NCI-H748 (cell line): Measurements from ENCODE around the gene FAM193B.

Experiments used
- DNase-seq: peaks from one replicate; lab custom pipeline; 2025; ENCODE audit not compliant: unreplicated experiment; lab: John Stamatoyannopoulos, UW

The FAM193B gene

DNA sequence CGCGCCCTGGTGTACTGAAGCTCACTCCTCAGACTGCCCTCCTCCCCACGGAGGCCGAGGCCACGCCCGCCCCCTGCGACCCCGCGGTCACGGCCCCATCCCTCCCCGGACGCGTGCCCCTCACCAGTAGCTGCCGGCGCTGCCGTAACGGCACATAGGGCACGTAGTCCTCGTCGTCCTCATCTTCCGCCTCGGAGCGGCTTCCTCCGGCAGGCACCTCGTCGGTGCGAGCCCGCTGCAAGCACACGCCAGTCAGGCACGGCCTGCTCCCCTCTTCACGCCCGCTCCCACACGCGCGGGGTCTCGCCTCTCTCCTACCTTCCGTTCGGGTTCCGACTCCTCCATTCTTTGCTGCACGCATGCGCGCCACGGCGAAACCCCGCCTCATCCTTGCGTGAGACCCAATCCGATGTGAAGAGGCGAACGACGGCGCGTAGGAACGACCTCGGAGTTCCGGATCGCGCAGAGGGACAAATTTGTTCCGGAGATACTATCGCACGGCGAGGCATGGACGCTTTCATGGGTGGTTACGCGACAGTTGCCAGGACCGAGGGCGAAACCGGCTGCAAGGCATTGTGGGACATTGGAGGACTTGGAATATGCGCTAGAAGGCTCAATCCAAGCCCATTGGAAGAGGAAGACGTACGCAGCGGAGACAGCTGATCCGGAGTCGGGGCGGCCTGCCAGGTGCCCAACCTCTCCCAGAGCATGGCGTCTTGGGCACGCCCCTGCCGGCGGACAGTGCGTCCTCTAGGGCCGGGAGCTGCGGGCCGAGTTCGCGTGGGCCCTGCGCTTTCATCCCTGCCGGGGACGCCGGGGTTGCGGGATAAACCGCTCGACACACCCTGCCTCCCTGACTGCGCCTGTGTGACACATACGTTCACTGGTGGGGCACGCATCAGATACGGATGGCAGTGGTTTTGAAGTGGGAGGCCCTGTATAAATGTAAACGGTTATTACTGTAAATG is 37.5 kb downstream of the FAM193B start, which contains the start of gene DDX41:
DDX41 (minus strand) TSS at position 361 of the 968 bp plus-strand sequence; CDS start at position 345, 16 bp downstream.
- peak; percentile 99 for DNase-seq

GRCh38 chr5:177515580-177515979 is 38.8 kb downstream of the FAM193B start:
- no peak for DNase-seq

DNA sequence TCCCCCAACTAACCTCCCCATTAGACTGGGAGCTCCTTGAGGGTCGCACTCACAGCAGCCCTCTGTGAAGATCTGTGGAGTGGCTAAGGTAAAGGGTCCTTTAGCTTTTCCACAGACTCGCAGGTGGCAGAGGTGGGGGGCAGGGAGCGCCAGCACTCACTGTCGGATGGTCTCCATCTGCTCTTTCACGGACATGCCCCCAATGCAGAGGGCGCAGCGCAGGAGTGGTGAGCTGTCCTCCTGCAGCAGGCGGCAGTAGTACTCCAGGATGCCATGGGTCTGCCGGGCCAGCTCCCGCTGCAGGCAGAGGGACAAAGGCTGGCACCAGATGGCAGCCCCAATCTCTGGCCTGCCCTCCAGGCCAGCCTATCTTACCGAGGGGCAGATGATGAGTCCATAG is 39.8 kb downstream of the FAM193B start:
- DNase-seq: no peak

DNA sequence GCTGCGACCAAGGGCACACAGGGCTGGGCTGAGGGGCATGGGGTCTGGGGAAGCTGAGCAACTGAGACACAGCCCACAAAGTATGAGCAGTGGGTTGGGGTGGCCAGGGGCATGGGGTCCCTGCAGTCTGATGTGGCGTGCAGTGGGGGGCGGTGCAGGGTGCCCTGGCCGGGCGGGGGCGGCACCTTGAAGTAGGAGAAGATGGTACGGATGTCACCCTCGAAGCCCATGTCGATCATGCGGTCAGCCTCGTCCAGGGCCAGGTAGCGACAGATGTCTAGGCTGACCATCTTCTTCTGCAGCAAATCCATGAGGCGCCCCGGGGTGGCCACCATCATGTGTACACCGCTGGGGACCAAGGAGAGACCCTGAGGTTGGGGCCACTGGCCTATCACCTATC is 40.9 kb downstream of the FAM193B start:
- DNase-seq: no peak

DNA sequence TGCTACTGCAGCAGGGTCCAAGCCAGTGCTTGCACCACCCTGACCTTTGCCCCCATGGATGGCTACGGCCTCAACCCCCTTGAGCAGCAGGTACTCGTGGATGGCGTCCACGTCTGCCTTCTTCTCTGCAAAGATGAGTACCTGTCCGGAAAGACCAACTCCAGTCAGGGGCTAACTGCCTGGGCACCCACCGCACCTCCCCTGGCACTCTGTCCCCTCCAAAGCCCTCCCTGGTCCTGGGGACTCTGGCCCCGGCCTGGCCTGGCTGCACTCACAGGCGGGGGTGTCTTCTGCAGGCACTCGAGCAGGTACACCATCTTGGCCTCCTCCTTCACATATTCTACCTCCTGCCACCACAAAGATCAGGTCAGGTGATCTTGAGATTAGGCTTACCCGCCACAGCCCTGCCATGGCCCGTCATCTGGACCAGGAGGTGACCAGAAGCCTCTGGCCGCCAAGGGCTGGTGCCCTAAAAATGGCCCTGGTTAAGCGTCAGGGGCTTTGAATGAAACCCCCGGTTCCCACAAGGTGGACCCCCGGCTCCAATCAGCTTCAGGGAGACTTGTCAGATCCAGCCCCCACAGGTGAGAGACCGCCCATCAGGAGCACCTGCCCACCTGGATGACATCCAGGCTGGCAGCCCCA is 41.5 kb downstream of the FAM193B start:
- DNase-seq: no peak

DNA sequence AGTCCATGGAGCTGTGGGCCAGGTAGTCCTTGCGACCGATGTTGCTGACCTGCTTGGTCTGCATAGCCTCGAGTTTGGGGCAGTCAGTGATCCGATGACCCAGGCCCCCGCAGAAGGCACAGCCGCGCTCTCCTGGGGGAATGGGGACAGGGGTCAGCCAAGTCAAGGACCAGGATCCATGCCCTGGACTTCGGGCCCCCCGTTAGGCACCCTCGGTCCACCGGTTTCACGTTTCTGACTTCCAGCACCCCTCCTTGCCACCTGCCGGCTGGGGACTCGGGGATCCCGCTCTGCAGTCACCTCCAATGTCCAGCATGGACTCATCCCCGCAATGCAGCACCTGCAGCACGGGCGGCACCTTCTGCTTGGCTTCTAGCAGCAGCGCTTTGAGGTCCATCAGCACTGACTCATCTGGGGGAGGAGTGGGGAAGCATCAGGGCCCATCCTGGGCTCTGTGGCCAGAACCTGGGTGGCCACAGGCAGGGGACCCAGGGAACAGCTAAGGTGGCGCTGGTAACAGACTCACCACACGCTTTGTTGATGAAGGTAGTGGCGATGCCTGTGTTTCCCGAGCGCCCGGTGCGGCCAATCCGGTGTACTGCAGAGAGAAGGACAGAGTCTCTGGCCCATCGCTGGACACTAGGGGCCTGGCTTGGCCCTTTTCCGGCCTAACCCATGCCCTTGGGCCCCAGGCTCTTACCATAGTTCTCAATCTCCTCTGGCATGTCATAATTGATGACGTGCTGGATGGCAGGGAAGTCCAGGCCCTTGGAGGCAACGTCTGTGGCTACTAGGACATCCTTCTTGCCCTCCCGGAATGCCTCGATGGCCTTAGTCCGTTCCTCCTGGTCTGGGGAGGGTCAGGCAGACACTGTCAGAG is 42.3 kb downstream of the FAM193B start:
- no peak for DNase-seq

- DNase-seq: no peak
These were observed 43.2 kb downstream of the FAM193B start for GRCh38 chr5:177511181-177511580.

- no peak for DNase-seq
These were observed 43.8 kb downstream of the FAM193B start for GRCh38 chr5:177510567-177511053.

GRCh38 chr5:177509991-177510566 is 44.3 kb downstream of the FAM193B start:
- no peak for DNase-seq

GRCh38 chr5:177509381-177509951 is 44.9 kb downstream of the FAM193B start, which contains the start of gene DOK3:
Gene DOK3, minus strand, starts transcription at chr5:177509826. Its CDS starts 286 bp downstream, at chr5:177509540.
- no peak for DNase-seq

GRCh38 chr5:177508837-177509236 is 45.5 kb downstream of the FAM193B start:
- DNase-seq: no peak

DNA sequence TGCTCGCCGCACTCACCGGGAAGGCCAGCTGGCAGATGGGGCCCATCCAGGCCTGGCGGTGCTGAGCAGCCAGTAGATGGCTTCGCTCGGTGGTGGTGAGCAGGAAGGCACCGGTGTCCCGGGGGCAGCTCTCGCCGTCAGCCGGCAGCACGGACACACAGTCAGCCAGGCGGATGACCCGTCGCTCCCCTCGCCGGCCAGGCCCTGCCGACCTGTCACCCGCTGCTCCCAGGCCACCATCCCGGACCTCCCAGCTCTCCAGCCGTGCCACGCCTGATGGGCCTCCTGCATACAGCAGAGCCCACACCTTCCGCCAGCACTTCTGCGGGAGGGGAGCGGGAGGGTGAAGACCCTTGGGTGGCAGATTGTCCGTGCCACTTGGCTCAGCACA is 46.1 kb downstream of the FAM193B start:
- no peak for DNase-seq

DNA sequence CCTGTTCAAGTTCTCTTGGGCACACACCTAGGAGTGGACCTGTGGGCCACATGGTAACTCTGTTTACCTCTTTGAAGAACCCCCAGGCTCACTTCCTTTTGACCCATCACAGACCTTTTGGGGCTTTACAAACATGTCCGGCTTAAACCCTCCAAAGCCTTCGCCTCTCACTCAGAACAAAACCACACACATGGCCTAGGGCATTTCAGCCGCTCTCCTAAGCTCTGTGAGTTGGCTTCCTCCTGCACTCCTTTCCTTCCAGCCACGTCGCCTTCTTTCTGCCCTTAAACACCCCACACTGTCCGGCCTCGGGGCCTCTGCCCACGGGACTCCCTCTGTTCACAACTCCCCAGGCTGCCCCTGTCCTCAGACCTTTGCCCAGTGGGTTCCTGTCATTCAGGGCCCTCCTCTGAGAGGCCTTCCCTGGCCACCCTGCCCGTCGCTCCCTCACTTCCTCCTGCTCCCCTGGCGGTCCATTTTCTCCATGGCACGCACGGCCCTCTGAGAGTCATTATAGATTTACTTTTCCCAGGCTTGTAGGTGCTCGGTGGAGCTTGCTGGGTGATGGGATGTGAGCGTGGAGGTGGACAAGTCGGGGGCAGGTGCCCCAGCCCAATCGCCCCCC is 46.7 kb downstream of the FAM193B start:
- no peak for DNase-seq

- peak; percentile 8 for DNase-seq
These were observed 47.2 kb downstream of the FAM193B start for GRCh38 chr5:177507165-177507564.

- DNase-seq: no peak
These were observed 49.3 kb downstream of the FAM193B start for GRCh38 chr5:177505075-177505474.

DNA sequence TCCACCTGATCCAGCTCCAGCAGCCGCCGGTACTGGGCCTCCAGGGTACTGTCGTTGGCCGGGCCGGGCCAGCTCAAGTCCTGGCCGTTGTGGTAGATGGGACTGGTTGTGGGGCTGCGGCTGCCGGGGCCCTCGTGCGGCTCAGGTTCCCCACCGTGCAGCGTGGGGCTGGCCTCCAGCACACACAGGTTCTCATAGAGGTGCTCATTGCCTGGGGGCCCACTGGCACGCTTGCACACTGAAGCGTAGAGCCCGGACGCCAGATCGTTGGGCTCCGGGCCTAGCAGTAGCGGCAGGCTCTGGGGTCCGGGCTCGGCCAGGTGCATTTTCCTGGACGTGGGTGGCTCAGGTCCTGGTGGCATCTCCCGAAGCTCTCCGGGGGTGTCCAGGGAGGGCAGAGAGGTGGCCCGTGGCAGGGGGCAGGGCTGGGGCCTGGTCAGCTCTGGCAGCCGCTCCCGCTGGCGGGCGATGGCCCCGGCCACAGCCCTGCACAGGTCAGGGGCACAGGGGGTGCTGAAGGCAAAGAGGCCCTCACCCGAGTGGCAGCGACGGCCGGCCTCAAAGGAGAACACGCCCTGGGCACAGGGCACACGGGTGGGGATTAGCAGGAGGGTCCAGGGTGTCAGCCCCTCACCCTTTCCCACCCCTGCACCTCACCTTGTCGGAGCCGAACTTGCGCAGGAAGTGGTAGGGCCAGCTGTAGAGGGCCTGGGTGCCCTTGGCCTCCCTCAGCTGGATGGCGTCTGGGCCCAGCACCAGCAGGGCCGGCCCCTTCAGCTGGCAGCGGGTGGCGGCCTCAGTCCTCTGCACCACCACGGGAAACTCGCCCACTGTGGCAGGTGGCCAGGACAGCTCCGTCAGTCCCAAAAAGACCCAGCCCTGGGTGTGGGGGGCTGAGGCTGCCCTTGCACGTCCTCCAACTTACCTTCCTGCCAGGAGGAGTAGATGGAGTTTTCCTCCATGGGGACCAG is 50.0 kb downstream of the FAM193B start:
- DNase-seq: no peak

DNA sequence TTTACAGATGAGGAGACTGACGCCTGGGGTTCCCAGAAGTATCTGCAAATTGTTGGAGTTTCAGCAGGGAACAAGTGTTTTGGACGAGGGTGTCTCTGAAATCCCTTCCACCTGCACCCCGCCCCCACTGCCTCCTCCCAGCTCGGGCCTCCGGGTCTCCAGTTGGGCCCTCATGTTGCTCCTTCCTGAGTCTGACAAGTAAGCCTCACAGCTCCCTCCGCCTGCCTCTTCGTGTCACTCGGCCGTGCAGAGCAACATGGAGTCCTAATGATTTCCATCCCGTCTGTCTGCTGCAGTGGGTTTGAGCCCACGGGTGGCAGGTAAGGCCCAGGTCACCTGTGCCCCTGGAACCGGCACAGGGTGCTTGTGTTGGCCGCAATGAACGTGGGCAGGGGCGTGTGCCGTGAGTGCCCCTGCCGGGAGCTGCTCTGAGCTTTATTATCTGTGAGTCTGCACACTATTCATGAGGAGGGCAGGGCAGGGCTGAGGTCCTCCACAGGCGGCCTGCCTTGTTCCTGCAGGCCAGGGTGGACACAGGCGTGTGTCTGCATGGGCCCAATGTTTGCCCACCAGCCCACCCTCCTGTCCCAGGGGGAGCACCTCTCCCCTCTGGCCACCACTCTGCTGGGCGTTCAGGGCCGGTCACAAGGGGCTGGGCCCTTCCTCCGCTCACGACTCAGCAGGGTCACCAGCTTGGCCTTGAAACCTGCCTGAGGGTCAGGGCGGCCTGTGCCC is 50.8 kb downstream of the FAM193B start:
- no peak for DNase-seq

DNA sequence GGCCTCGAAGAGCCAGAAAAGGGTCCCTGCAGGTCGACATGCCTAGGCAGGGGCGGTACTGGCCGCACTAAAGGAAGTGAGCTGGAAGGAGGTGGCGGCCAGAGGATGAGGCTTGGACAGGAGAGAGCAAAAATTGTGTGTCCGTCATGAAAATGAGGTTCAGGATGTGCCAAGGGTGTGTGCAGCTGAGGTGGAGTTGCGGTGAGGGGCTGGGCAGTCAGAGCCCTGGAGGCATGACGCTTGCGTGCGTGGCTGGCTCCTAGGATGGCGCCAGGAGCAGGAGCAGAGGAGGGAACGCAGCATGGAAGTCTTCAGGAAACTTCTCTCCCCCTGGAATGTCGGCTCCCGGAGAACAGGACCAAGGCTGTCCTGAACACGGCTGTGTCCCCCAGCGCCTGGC is 51.5 kb downstream of the FAM193B start:
- no peak for DNase-seq
